ENCODE data around the gene HSPA1A. TPM values are rescaled to one million over a fixed set of nuclear protein-coding genes. Genes with fewer than 3 reads are reported as not detected.

The HSPA1A gene
- total and polyA plus RNA-seq, 11 donors = 157 to 412 (median 196) TPM

GRCh38 chr6:31780507-31781243 is 34.7 kb upstream of the HSPA1A start:
- Histone ChIP-seq H3K4me1 (peaks cover 0 to 20% (median 12%) of the 10 kb centered on the region in 12 donors), H3K9me3 (no peaks in the 10 kb centered on the region), H3K27ac (no peak overlapping the region), H3K36me3 (peaks cover 0 to 77% (median 69%) of the 10 kb centered on the region in 9 donors), H3K27me3 (no peaks in the 10 kb centered on the region), H3K4me3 (no peak overlapping the region)
- intact Hi-C loops (cut with DNase I) = no loop called here
- DNase-seq = no peak
- 88 to 93% (median 91%) methylated on average over 15 to 20 of the region's 20 CpGs for WGBS, 4 donors
- TF ChIP-seq POLR2A (IDR thresholded peaks at IDR 0.05) = no peak
- TF ChIP-seq CTCF (IDR thresholded peaks at IDR 0.05) = no peak
- no peak for ATAC-seq

GRCh38 chr6:31781244-31782125 is 33.9 kb upstream of the HSPA1A start:
- no peak for TF ChIP-seq CTCF (IDR thresholded peaks at IDR 0.05)
- no peak for TF ChIP-seq POLR2A (IDR thresholded peaks at IDR 0.05)
- WGBS, 4 donors = 97 to 98% (median 97%) methylated on average over 19 to 23 of the region's 23 CpGs
- no peak for DNase-seq
- no peak for ATAC-seq
- Histone ChIP-seq H3K27ac (no peak overlapping the region), H3K4me1 (peaks cover 0 to 16% (median 10%) of the 10 kb centered on the region in 12 donors), H3K4me3 (no peak overlapping the region), H3K36me3 (peaks cover 0 to 83% (median 69%) of the 10 kb centered on the region in 9 donors), H3K27me3 (no peaks in the 10 kb centered on the region), H3K9me3 (no peaks in the 10 kb centered on the region)
- intact Hi-C loops (cut with DNase I) = no loop called here

GRCh38 chr6:31782126-31782855 is 33.1 kb upstream of the HSPA1A start:
- intact Hi-C loops (cut with DNase I) = no loop called here
- ATAC-seq (no peak), DNase-seq (no peak)
- TF ChIP-seq CTCF (IDR thresholded peaks at IDR 0.05) (no peak), POLR2A (IDR thresholded peaks at IDR 0.05) (no peak)
- WGBS, 4 donors = 90 to 94% (median 93%) methylated on average over 27 to 32 of the region's 32 CpGs
- Histone ChIP-seq H3K27ac (no peak overlapping the region), H3K9me3 (no peaks in the 10 kb centered on the region), H3K4me1 (peaks cover 0 to 8% (median 2%) of the 10 kb centered on the region in 12 donors), H3K4me3 (no peak overlapping the region), H3K27me3 (no peaks in the 10 kb centered on the region), H3K36me3 (peaks cover 0 to 91% (median 69%) of the 10 kb centered on the region in 9 donors)
